ENCODE measurements around the gene KCNE2.
"Not testable (repeated sequence)": the region's sequence is repeated elsewhere in the genome, so short reads cannot be mapped to it uniquely, and the experiment has no call there.

The KCNE2 gene

DNA sequence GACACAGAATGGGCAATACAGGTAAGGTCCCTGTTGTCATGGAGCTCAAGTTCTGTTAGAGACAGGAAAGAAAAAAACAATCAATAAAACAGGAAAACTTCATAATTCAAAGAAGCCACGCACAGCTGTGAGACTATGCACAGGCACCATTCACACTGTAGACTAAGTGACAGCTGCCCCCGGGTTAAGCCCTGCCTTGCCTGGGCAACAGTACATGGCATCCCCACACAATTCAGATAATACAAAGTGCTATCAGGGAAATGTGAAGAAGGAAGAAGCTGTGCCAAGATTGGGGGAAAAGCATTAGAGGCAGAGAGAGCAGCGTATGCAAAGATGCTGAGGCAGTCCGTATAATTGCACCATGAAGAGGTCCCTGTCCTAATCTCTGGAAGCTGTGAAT lies 9.0 kb upstream of the KCNE2 start:
- no peak for DNase-seq

DNA sequence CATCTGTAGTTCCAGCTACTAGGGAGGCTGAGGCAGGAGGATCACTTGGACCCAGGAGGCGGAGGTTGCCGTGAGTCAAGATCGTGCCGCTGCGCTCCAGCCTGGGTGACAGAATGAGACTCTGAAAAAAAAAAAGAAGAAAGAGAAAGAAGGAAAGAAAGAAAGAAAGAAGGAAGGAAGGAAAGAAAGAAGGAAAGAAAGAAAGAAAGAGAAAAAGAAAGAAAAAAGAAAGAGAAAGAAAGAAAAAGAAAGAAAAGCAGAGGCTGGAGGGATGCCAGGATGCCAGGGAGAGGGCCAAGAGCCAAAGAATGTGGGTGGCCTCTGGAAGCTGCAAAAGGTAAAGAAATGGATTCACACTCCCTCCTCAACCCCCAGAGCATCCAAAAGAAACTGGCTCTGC lies 8.2 kb upstream of the KCNE2 start:
- no peak for DNase-seq

GRCh38 chr21:34357889-34358288 lies 5.9 kb upstream of the KCNE2 start:
- DNase-seq = no peak

DNA sequence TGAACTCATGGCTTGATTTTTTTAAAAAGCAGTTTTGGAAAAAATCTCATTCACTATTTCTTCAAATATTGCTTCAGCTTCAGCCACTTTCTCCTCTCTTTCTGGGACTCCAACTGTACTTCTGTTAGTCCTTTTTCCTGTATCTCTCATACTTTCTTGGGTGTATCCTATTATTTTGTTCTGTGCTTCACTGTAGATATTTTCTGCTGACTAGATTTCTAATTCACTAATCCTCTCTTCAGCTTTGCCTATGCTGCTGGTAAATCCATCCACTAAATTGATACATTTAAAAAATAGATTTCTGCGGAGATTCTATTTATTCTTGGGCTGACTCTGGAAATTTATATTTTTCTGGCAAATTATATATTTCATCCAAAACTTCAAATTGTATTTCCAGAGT lies 4.9 kb upstream of the KCNE2 start:
- no peak for DNase-seq

- no peak for DNase-seq
Observed at GRCh38 chr21:34360488-34361241, 3.1 kb upstream of the KCNE2 start.

DNA sequence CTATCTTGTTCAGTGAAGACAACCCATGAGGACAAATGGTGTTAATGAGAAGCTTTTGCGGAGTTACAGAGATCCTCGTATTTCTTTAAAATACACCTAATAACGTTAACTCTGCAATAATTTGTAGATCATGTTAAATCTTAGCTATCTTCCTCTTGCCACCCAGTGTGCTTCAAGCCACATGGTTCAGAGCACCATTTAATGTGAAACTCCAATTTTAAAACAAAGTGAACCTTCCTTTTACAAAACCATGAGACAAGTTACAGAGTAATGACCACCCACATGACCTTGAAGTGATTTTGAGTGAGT lies 1.7 kb upstream of the KCNE2 start:
- DNase-seq = no peak

- no peak for DNase-seq
Observed at GRCh38 chr21:34362670-34363069, 1.1 kb upstream of the KCNE2 start.

- DNase-seq = no peak
Observed at GRCh38 chr21:34364921-34365320, 1.1 kb downstream of the KCNE2 start.

DNA sequence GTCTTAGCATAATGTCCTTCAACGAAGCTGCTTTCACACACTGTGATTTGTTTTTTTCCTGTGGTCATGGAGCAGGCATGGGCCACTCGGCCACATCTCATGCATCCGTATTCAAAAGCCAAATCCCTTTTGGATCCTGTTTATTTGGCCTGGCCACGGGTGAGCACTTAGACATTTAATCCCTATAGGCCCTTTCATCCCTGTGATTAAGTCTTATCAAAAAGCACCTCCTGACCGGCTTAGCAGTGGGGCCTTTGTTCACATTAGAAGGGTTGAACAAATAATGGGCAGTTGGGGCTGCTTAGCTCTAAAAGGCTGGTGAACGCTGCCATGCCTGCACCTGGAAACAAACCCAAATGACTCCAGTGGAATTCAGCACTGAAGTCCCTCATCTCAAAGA lies 2.0 kb downstream of the KCNE2 start:
- DNase-seq = no peak

DNA sequence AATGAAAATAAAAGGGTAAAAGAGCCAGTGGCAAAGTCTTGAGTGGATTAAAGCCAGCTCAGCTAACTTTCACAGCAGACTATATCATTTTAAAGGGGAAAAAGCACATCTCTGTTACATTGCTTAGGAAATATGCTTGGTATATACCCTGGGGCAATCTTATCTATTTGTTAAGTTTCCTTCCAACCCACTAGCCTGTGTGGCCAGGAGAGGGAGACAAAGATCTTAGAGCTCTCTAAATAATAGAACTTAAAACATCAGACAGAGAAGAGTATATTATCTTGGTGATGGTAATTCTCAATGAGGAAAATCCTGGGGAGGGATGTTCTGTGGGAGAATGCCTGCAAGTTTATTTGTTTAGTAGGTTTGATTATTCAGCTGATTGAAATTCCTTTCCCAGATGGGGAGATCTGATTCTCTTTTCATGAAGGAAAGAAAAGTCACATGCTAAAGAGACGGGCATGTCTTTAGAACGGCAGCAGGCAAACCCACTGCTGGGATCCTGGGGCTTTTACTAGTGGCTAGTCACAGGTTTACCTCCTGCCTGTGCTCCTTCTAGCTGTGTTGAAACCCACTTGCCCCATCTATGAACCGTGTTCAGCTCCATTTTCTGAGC lies 3.6 kb downstream of the KCNE2 start:
- no peak for DNase-seq

GRCh38 chr21:34369741-34370140 lies 5.9 kb downstream of the KCNE2 start:
- no peak for DNase-seq

DNA sequence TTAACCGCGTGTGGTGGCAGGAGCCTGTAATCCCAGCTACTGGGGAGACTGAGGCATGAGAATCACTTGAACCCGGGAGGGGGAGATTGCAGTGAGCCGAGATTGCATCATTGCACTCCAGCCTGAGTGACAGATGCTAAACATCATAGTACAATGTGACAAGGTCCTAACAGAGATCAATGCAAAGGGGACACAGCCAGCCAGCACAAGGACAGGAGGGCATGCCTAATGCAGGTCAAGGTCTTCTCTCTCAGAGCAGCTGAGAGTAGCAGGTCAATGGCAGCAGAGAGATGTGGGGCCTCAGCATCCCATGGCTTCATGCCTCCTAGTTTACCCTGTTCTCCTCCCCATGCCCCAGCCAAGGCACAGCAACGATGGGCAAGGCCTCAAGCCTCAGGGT lies 8.5 kb downstream of the KCNE2 start:
- no peak for DNase-seq

GRCh38 chr21:34374462-34374861 lies 10.7 kb downstream of the KCNE2 start:
- DNase-seq = not testable (repeated sequence)

- DNase-seq = not testable (repeated sequence)
Observed at GRCh38 chr21:34374940-34375618, 11.3 kb downstream of the KCNE2 start, which contains the start of gene SMIM11. TSS of gene SMIM11 (plus strand) at chr21:34375507. CDS start at chr21:34379505, 3,998 bp downstream.

DNA sequence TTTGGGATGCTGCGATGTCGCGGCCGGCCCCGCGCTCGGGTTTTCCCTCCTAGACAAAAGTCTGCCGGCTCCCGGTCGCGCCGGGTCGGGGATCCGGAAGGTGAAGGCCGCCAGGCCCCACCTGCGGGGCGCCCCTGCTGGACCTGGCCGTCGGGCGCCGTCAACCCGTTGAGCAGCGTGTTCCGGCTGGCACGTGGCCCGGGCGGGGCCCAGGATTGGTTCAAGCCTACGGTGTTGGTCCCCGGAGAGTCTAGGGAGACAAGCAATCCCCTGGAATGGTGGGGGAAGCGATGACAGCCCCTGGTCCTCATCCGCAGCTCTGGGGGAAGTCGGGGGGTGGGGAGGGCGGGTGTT lies 11.8 kb downstream of the KCNE2 start:
- not testable (repeated sequence) for DNase-seq

- DNase-seq = not testable (repeated sequence)
Observed at GRCh38 chr21:34383138-34383537, 19.3 kb downstream of the KCNE2 start.

DNA sequence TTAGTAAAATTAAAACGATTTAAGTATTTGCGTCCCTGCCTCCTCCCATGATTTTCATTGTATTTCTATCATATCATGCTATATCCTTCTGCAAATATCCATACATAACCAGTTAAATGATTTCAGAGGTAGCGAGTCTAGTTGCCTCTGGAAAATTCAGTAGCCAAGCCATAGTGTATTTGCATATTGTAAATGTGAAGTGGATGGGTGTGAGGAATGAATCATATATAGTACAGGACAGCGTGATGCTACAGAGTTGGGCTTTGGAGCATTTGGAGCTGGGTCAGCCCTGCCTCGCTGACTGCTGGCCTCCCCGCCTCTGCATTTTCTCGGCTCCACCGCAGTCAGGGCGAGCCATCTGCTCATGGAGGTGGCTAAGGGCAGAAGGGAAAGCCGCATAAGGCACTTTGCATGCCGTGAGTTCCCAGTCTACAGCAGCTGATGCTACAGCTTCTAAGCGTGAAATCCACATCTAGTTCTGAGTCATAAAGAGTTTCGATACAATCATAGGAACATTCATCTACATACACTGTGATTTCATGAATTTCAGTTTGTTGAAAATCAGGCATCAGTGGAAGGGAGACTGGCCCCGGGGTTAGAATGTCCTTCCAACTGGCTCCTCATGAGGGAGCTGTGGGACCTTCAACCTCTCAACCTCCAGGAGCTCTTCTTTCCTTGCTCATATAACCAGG lies 20.1 kb downstream of the KCNE2 start:
- DNase-seq = not testable (repeated sequence)

- not testable (repeated sequence) for DNase-seq
Observed at GRCh38 chr21:34400522-34400921, 36.7 kb downstream of the KCNE2 start.

DNA sequence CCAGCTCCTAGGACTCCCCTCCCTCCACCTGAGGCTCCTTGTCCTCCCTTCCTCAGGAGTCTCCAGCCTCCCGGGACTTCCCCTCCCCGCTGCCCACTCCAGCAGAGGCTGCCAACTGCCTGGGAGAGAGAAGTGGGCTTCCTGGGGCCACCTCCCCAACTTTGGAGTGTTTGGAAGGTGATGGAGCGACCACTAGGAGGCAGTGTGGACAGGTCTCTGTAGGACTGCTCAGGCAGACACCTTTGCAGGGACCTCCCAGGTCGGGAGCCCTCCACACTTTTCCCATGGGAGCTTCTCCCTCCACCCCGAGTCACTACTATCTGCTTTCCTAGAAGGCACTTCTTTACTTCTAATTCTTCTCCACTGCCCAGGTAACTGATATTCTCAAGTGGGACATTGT lies 40.9 kb downstream of the KCNE2 start:
- DNase-seq = not testable (repeated sequence)

- not testable (repeated sequence) for DNase-seq
Observed at GRCh38 chr21:34405686-34406085, 41.9 kb downstream of the KCNE2 start.

DNA sequence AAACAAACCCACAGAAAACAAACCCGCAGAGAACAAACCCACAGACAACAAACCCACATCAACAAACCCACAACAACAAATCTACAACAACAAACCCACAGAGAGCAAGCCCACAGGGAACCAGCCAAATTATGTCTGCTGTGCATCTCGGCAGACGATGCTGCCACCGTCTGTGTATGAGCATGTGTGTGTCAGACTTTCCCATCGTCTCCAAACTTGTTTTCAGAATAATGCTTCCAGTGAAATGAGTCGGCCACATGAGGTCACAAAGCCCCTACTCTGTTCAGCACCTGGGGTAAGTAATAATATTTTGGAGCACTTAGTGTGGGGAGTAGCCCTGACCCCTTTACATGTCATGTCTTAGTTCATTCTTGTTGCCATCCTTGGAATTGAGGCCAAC lies 42.3 kb downstream of the KCNE2 start:
- DNase-seq = not testable (repeated sequence)

- DNase-seq = not testable (repeated sequence)
Observed at GRCh38 chr21:34406676-34407075, 42.9 kb downstream of the KCNE2 start.

GRCh38 chr21:34407294-34407693 lies 43.5 kb downstream of the KCNE2 start:
- DNase-seq = not testable (repeated sequence)
